HG03571 (cell line): ENCODE results near the gene OR2A42.
"Not testable (repeated sequence)": the region's sequence is repeated elsewhere in the genome, so short reads cannot be mapped to it uniquely, and the experiment has no call there.

Experiments
- ATAC-seq: cut with Tn5 transposase; IDR thresholded peaks from one replicate; pipeline ENCODE4 v1.9.1; 2021; ENCODE audit not compliant: unreplicated experiment

The OR2A42 gene

GRCh38 chr7:144226866-144227265 is 12.5 kb downstream of the OR2A42 start:
- not testable (repeated sequence) for ATAC-seq

- not testable (repeated sequence) for ATAC-seq
Measured at GRCh38 chr7:144223675-144224074, 15.7 kb downstream of the OR2A42 start.

- ATAC-seq: not testable (repeated sequence)
Measured at GRCh38 chr7:144220531-144220930, 18.9 kb downstream of the OR2A42 start.

GRCh38 chr7:144219149-144219548 is 20.3 kb downstream of the OR2A42 start:
- not testable (repeated sequence) for ATAC-seq

GRCh38 chr7:144218581-144218980 is 20.8 kb downstream of the OR2A42 start:
- not testable (repeated sequence) for ATAC-seq

GRCh38 chr7:144217200-144217599 is 22.2 kb downstream of the OR2A42 start:
- ATAC-seq: not testable (repeated sequence)

GRCh38 chr7:144205306-144205705 is 34.1 kb downstream of the OR2A42 start:
- not testable (repeated sequence) for ATAC-seq

- ATAC-seq: not testable (repeated sequence)
Measured at GRCh38 chr7:144203086-144203485, 36.3 kb downstream of the OR2A42 start.

GRCh38 chr7:144201978-144202377 is 37.4 kb downstream of the OR2A42 start:
- ATAC-seq: not testable (repeated sequence)

- not testable (repeated sequence) for ATAC-seq
Measured at GRCh38 chr7:144198934-144199333, 40.5 kb downstream of the OR2A42 start.

GRCh38 chr7:144195212-144195872 is 44.1 kb downstream of the OR2A42 start, which contains the start of gene ARHGEF35:
TSS of gene ARHGEF35 (minus strand) at chr7:144195833. CDS start at chr7:144188383, 7,450 bp downstream.
- peak; percentile 72 for ATAC-seq

GRCh38 chr7:144194453-144194852 is 45.0 kb downstream of the OR2A42 start:
- ATAC-seq: not testable (repeated sequence)

GRCh38 chr7:144193782-144194181 is 45.6 kb downstream of the OR2A42 start:
- ATAC-seq: not testable (repeated sequence)

GRCh38 chr7:144188578-144189171 is 50.7 kb downstream of the OR2A42 start:
- not testable (repeated sequence) for ATAC-seq

GRCh38 chr7:144187848-144188247 is 51.6 kb downstream of the OR2A42 start:
- not testable (repeated sequence) for ATAC-seq

GRCh38 chr7:144183166-144183565 is 56.2 kb downstream of the OR2A42 start, which contains the start of gene CTAGE4:
TSS of gene CTAGE4 (plus strand) at chr7:144183466. CDS start at chr7:144183504, 38 bp downstream.
- ATAC-seq: not testable (repeated sequence)

- not testable (repeated sequence) for ATAC-seq
Measured at GRCh38 chr7:144179165-144179479, 60.3 kb downstream of the OR2A42 start.

- ATAC-seq: peak; percentile 91
Measured at GRCh38 chr7:144178380-144179164, 60.8 kb downstream of the OR2A42 start.
